ENCODE data around the gene RETN. TPM values are rescaled to one million over a fixed set of nuclear protein-coding genes. Genes with fewer than 3 reads are reported as not detected.

Gene RETN
- total RNA-seq, 1 donor: not detected

DNA sequence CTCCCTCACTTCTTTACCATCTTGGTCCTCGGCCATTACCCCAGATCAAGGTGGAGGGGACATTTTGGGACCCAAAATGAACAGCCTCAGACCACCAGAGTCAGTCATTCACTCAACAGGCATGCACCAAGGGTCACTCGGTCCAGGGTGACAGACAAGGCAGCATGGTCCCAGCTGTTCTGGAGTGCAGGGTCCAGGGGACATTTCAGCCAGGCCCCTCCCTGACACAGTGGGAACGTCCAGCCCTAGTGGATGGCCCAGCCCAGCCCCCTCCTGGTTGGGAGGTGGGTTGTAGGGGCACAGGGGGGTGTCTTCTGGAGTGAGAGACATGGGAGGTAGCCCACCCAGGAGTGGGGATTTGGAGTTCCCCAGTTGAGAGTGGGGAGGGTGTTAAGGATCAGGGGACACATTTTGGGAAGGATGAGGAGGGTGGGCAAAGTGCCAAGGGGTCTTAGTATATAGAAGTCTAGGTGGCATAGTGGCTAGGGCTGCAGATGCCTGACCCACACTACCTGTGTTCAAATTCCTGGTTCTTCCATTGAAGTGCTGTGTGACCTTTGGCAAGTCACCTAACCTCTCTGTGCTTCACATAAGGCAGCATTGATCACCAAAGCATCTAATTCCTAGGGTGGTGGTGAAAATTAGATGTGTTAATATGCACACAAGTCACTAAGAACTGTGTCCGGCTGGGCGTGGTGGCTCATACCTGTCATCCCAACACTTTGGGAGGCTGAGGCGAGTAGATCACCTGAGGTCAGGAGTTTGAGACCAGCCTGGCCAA is 35.6 kb downstream of the RETN start:
- no peaks in the 10 kb centered on the region for H3K4me1 ChIP-seq (ENCODE audit: insufficient read depth, low read length)
- H3K36me3 ChIP-seq (ENCODE audit: insufficient read depth, low read length): no peaks in the 10 kb centered on the region
- TF ChIP-seq, protein P1, sequence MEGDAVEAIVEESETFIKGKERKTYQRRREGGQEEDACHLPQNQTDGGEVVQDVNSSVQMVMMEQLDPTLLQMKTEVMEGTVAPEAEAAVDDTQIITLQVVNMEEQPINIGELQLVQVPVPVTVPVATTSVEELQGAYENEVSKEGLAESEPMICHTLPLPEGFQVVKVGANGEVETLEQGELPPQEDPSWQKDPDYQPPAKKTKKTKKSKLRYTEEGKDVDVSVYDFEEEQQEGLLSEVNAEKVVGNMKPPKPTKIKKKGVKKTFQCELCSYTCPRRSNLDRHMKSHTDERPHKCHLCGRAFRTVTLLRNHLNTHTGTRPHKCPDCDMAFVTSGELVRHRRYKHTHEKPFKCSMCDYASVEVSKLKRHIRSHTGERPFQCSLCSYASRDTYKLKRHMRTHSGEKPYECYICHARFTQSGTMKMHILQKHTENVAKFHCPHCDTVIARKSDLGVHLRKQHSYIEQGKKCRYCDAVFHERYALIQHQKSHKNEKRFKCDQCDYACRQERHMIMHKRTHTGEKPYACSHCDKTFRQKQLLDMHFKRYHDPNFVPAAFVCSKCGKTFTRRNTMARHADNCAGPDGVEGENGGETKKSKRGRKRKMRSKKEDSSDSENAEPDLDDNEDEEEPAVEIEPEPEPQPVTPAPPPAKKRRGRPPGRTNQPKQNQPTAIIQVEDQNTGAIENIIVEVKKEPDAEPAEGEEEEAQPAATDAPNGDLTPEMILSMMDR (IDR thresholded peaks at IDR 0.05; ENCODE audit: extremely low read depth, low read depth, low read length): no peak
- H3K9me3 ChIP-seq (ENCODE audit: low read depth, low read length): no peaks in the 10 kb centered on the region
- H3K27me3 ChIP-seq (ENCODE audit: insufficient read depth, low read length): no peaks in the 10 kb centered on the region
- H3K4me3 ChIP-seq (ENCODE audit: insufficient read depth, low read length): no peak overlapping the region
- no peak overlapping the region for H2AFZ ChIP-seq (ENCODE audit: low read length)
- H3K27ac ChIP-seq (ENCODE audit: low read depth, low read length): no peak overlapping the region
- no peak for DNase-seq (ENCODE audit: insufficient read length, low spot score, missing footprints)
- H3K4me2 ChIP-seq (ENCODE audit: insufficient read depth, low read length): no peak overlapping the region
- H3K79me2 ChIP-seq (ENCODE audit: insufficient read depth, low read length): no peaks in the 10 kb centered on the region
- H4K20me1 ChIP-seq (ENCODE audit: insufficient read depth, low read length): no peaks in the 10 kb centered on the region

DNA sequence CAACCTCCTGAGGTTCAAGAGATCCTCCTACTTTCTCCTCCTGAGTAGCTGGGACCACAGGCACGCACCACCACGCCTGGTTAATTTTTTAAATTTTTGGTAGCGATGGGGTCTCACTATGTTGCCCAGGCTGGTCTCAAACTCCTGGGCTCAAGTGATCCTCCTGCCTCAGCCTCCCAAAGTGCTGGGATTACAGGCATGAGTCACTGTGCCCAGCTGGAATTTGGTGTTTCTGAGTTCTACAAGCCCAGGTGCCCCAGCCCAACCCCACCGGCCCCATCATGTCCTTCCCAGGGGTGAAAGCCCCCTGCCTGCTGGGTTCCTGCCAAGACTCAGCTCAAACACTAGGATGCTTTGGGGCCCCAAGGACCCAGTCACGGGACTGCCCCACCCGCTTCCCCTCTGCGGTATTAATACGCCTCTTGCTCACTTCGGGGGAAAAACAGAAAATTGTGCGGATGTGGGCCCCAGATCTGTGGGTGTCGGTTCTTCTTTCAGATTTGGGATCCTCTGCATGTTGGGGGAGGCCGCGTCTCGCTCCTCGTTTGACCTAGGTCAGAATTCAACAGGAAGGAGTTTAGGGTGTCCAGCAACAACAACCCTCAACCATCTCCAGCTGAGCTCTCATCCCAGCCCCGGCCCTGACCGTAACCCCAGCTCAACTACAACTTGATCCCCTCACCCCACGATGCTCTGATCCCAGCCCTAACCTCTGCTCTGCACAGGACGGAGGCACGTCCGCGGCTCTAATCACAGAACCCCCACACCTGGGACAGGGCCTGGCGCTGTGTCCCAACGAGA is 36.7 kb downstream of the RETN start:
- Histone ChIP-seq H3K4me2 (ENCODE audit: insufficient read depth, low read length) (no peak overlapping the region), H3K36me3 (ENCODE audit: insufficient read depth, low read length) (no peaks in the 10 kb centered on the region), H3K4me1 (ENCODE audit: insufficient read depth, low read length) (no peaks in the 10 kb centered on the region), H3K9me3 (ENCODE audit: low read depth, low read length) (no peaks in the 10 kb centered on the region), H3K79me2 (ENCODE audit: insufficient read depth, low read length) (no peaks in the 10 kb centered on the region), H4K20me1 (ENCODE audit: insufficient read depth, low read length) (no peaks in the 10 kb centered on the region), H2AFZ (ENCODE audit: low read length) (no peak overlapping the region), H3K27ac (ENCODE audit: low read depth, low read length) (no peak overlapping the region), H3K4me3 (ENCODE audit: insufficient read depth, low read length) (no peak overlapping the region), H3K27me3 (ENCODE audit: insufficient read depth, low read length) (no peaks in the 10 kb centered on the region)
- peak; percentile 46 for DNase-seq (ENCODE audit: insufficient read length, low spot score, missing footprints)
- TF ChIP-seq, protein P1 (IDR thresholded peaks at IDR 0.05; ENCODE audit: extremely low read depth, low read depth, low read length): no peak

DNA sequence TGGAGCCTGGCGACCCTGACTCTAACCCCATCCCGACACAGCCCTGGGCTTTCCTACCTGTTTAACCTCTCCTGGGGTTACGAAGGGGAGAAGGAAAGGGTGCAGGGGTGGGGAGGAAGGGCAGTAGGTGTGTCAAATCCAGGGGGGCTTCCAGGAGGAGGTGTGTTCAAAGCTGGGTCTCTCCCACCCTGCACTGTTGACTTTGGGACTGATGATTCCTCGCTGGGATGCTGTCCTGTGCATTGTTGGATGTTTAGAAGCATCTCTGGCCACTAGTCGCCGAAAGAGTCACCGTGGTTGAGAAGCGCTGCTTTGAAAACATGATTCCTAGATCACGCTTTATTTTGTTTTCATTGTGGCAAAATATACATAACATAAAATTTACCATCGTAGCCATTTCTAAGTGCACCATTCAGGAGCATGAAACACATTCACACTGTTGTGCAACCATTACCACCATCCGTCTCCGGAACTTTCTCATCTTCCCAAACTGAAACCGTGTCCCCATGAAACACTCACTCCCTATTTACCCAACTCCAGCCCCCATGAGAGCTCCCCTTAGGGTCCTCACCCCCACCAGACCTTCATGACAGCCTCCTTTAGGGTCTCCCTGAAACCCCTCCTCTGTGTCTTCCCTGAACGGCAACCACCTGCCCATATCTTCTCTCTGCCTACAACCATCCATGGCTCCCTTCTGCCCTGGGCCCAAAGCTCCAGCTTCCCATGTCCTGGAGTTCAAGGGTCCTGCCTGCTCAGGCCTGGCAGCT is 37.5 kb downstream of the RETN start:
- TF ChIP-seq, protein P1 (IDR thresholded peaks at IDR 0.05; ENCODE audit: extremely low read depth, low read depth, low read length): no peak
- Histone ChIP-seq H3K27ac (ENCODE audit: low read depth, low read length) (no peak overlapping the region), H3K9me3 (ENCODE audit: low read depth, low read length) (no peaks in the 10 kb centered on the region), H3K4me2 (ENCODE audit: insufficient read depth, low read length) (no peak overlapping the region), H3K4me3 (ENCODE audit: insufficient read depth, low read length) (no peak overlapping the region), H3K36me3 (ENCODE audit: insufficient read depth, low read length) (no peaks in the 10 kb centered on the region), H3K27me3 (ENCODE audit: insufficient read depth, low read length) (no peaks in the 10 kb centered on the region), H4K20me1 (ENCODE audit: insufficient read depth, low read length) (no peaks in the 10 kb centered on the region), H3K4me1 (ENCODE audit: insufficient read depth, low read length) (no peaks in the 10 kb centered on the region), H3K79me2 (ENCODE audit: insufficient read depth, low read length) (no peaks in the 10 kb centered on the region), H2AFZ (ENCODE audit: low read length) (no peak overlapping the region)
- peak; percentile 55 for DNase-seq (ENCODE audit: insufficient read length, low spot score, missing footprints)

All from osteoblast (primary cell).